Testis (tissue), 2 donors: ENCODE measurements around the gene RASSF7.

ENCODE experiments used
- CTCF ChIP-seq, 3 experiments: fragments of 450-650 bp in 2 of 3; fragments of 200-600 bp in 1 of 3; sonication (generic) in 1 of 3; IDR thresholded peaks; one replicate each; pipeline ENCODE4 v1.5.1; 2016 to 2019; ENCODE audit warnings: antibody characterized with exemption in 3 of 3, mild to moderate bottlenecking in 2 of 3, moderate library complexity in 1 of 3
- POLR2A ChIP-seq: fragments of 450-650 bp; IDR thresholded peaks from one replicate; pipeline ENCODE4 v1.6.1; 2017; ENCODE audit warnings: antibody characterized with exemption, mild to moderate bottlenecking, moderate library complexity

DNA sequence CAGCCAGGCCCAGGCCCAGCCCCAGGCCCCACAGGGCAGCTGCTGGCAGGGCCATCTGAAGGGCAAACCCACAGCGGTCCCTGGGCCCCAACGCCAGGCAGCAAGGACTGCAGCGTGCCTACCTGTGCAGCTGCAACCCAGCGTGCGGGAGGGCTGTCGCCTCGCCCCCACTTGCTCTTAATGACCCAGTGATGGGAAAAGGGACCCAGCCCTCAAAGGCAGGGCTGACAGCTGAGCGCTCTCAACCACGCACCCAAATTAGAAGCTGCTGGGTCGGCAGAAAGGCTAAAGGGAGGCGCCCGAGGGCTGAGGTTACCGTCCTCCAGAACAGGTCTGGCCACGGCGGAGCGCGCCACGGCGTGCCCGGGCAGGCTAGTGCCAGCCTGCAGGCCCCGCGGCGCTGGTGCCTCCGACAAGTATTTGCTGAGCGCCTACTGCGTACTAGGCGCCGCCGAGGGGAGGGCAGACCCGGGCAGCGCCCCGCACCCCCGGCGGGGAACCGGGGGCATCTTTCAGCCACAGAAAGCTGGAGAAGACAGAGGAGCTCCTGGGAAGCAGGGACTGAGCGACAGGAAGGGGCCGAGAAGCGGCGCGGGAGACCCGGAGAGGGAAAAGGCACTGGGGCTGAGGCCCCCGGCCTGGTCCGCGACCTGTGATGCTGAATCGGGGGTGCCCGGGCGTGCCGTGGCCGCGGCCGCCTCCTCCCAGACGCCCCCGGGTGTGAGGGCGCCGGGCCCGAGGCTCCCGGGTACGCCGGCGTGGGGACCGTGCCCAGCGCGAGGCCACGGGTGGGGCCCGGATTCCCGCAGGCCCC lies 26.2 kb upstream of the RASSF7 start:
- TF ChIP-seq POLR2A (no peak), CTCF (IDR thresholded peaks at IDR 0.05) (no peak)
